Tibial nerve (tissue), 4 donors: ENCODE measurements around the gene PLPPR2. TPM values are rescaled to one million over a fixed set of nuclear protein-coding genes. Genes with fewer than 3 reads are reported as not detected.
"Not testable (repeated sequence)": the region's sequence is repeated elsewhere in the genome, so short reads cannot be mapped to it uniquely, and the experiment has no call there.

Source experiments
- DNase-seq, 2 donors: peaks; one replicate each; pipeline ENCODE4 v3.0.0-alpha.2; 2019; ENCODE audit warnings: low spot score in 2 of 2
- H3K27ac ChIP-seq, 4 donors: fragments of 200-600 bp; sonication (generic) in 3 of 4; one replicate each; pipeline ENCODE4 v1.5.1; 2017 to 2019; ENCODE audit warnings: mild to moderate bottlenecking in 1 of 4
- H3K27me3 ChIP-seq, 2 donors: fragments of 200-600 bp; sonication (generic) in 1 of 2; one replicate each; pipeline versions ENCODE4 v1.5.1 to v1.6.0; 2017 to 2019
- H3K36me3 ChIP-seq, 3 donors: fragments of 200-600 bp; sonication (generic); one replicate each; pipeline ENCODE4 v1.5.1; 2018 to 2019
- H3K4me1 ChIP-seq, 4 donors: fragments of 200-600 bp; sonication (generic) in 3 of 4; one replicate each; pipeline ENCODE4 v1.5.1; 2017 to 2019
- H3K4me3 ChIP-seq, 4 donors: fragments of 200-600 bp; sonication (generic) in 3 of 4; one replicate each; pipeline ENCODE4 v1.5.1; 2017 to 2019; ENCODE audit warnings: mild to moderate bottlenecking in 1 of 4, moderate library complexity in 1 of 4
- H3K9me3 ChIP-seq, 4 donors: fragments of 200-600 bp; sonication (generic) in 3 of 4; one replicate each; pipeline ENCODE4 v1.5.1; 2017 to 2019
- CTCF ChIP-seq, 5 experiments: fragments of 200-600 bp in 3 of 5; fragments of 450-650 bp in 2 of 5; sonication (generic) in 3 of 5; IDR thresholded peaks; one replicate each; pipeline ENCODE4 v1.5.1; 2016 to 2019; ENCODE audit warnings: antibody characterized with exemption in 5 of 5, mild to moderate bottlenecking in 3 of 5, moderate library complexity in 2 of 5
- EP300 ChIP-seq, 2 donors: sonication (generic); formaldehyde crosslinking; IDR thresholded peaks; one replicate each; pipeline ENCODE4 v1.6.1; 2017; ENCODE audit warnings: antibody characterized with exemption in 2 of 2, mild to moderate bottlenecking in 1 of 2
- POLR2A ChIP-seq, 2 donors: fragments of 450-650 bp; IDR thresholded peaks; one replicate each; pipeline ENCODE4 v1.6.1; 2017; ENCODE audit warnings: antibody characterized with exemption in 2 of 2, mild to moderate bottlenecking in 2 of 2, moderate library complexity in 2 of 2
- WGBS, 2 donors: methylation state at CpG; one replicate each; pipeline ENCODE4 v1.1.5; 2018; 5-methylcytosine and 5-hydroxymethylcytosine counted together
- total RNA-seq, 4 donors: library from RNA; depleted of rRNA; stranded (reverse); fragments of >200 nt; gene quantifications; one replicate each; pipeline ENCODE4 v1.1.0, GENCODE V29; 2016

Gene PLPPR2
- total RNA-seq, 4 donors from 2014 or later, result 20.1 to 82.2 (median 33.8) TPM

- Histone ChIP-seq H3K4me1 (peaks cover 0 to 5% (median 0%) of the 10 kb centered on the region in 4 donors), H3K4me3 (no peak overlapping the region), H3K27me3 (no peaks in the 10 kb centered on the region), H3K36me3 (peaks cover 4 to 98% (median 6%) of the 10 kb centered on the region in 3 donors), H3K9me3 (no peaks in the 10 kb centered on the region), H3K27ac (no peak overlapping the region)
- TF ChIP-seq EP300 (IDR thresholded peaks at IDR 0.05), result no peak
- no peak for TF ChIP-seq POLR2A (IDR thresholded peaks at IDR 0.05)
- TF ChIP-seq CTCF (IDR thresholded peaks at IDR 0.05), result no peak
- WGBS, 2 donors, result 55 to 69% methylated on average over 4 of the region's 4 CpGs
- no peak for DNase-seq
These were observed 25.1 kb upstream of the PLPPR2 start for GRCh38 chr19:11330127-11330526.

GRCh38 chr19:11331502-11331901 is 23.7 kb upstream of the PLPPR2 start:
- H3K9me3 ChIP-seq, result no peaks in the 10 kb centered on the region
- no peak for TF ChIP-seq POLR2A (IDR thresholded peaks at IDR 0.05)
- TF ChIP-seq CTCF (IDR thresholded peaks at IDR 0.05), result no peak
- no peak for TF ChIP-seq EP300 (IDR thresholded peaks at IDR 0.05)
- H3K36me3 ChIP-seq, result peaks cover 4 to 100% (median 6%) of the 10 kb centered on the region in 3 donors
- no peaks in the 10 kb centered on the region for H3K4me1 ChIP-seq
- H3K27ac ChIP-seq, result no peak overlapping the region
- WGBS, 2 donors, result 68 to 81% methylated on average over 4 of the region's 4 CpGs
- no peaks in the 10 kb centered on the region for H3K27me3 ChIP-seq
- H3K4me3 ChIP-seq, result no peak overlapping the region
- no peak for DNase-seq

- no peaks in the 10 kb centered on the region for H3K27me3 ChIP-seq
- WGBS, 2 donors, result 94 to 95% methylated on average over 5 of the region's 5 CpGs
- peaks cover 0 to 1% (median 0%) of the 10 kb centered on the region in 4 donors for H3K4me1 ChIP-seq
- TF ChIP-seq POLR2A (IDR thresholded peaks at IDR 0.05) (no peak), EP300 (IDR thresholded peaks at IDR 0.05) (no peak), CTCF (IDR thresholded peaks at IDR 0.05) (no peak)
- no peaks in the 10 kb centered on the region for H3K9me3 ChIP-seq
- no peak overlapping the region for H3K4me3 ChIP-seq
- no peak for DNase-seq
- no peak overlapping the region for H3K27ac ChIP-seq
- H3K36me3 ChIP-seq, result peaks cover 4 to 96% (median 4%) of the 10 kb centered on the region in 3 donors
These were observed 22.4 kb upstream of the PLPPR2 start for GRCh38 chr19:11332822-11333221.

- DNase-seq, H3K4me3 ChIP-seq, H3K9me3 ChIP-seq, H3K27ac ChIP-seq, H3K27me3 ChIP-seq: not testable (repeated sequence)
- H3K4me1 ChIP-seq, result peaks cover 0 to 12% (median 1%) of the 10 kb centered on the region in 4 donors
- peaks cover 4 to 86% (median 4%) of the 10 kb centered on the region in 3 donors for H3K36me3 ChIP-seq
- WGBS, 2 donors, result 86 to 87% methylated on average over 9 of the region's 9 CpGs
These were observed 21.4 kb upstream of the PLPPR2 start for GRCh38 chr19:11333838-11334237.

GRCh38 chr19:11335449-11336146 is 19.6 kb upstream of the PLPPR2 start:
- H3K27me3 ChIP-seq, result no peaks in the 10 kb centered on the region
- peaks cover 4 to 68% (median 4%) of the 10 kb centered on the region in 3 donors for H3K36me3 ChIP-seq
- no peaks in the 10 kb centered on the region for H3K9me3 ChIP-seq
- no peak for TF ChIP-seq CTCF (IDR thresholded peaks at IDR 0.05)
- no peak for TF ChIP-seq EP300 (IDR thresholded peaks at IDR 0.05)
- TF ChIP-seq POLR2A (IDR thresholded peaks at IDR 0.05), result no peak
- no peak overlapping the region for H3K27ac ChIP-seq
- H3K4me1 ChIP-seq, result peaks cover 0 to 24% (median 7%) of the 10 kb centered on the region in 4 donors
- no peak overlapping the region for H3K4me3 ChIP-seq
- WGBS, 2 donors, result 92 to 95% methylated on average over 11 to 16 of the region's 17 CpGs
- no peak for DNase-seq
